ENCODE data around the gene ZNF430. TPM values are rescaled to one million over a fixed set of nuclear protein-coding genes. Genes with fewer than 3 reads are reported as not detected.
"Not testable (repeated sequence)": the region's sequence is repeated elsewhere in the genome, so short reads cannot be mapped to it uniquely, and the experiment has no call there.

Gene ZNF430
- 1 to 10 TPM; 1.7 to 2.4 (median 1.9) TPM for polyA plus RNA-seq

DNA sequence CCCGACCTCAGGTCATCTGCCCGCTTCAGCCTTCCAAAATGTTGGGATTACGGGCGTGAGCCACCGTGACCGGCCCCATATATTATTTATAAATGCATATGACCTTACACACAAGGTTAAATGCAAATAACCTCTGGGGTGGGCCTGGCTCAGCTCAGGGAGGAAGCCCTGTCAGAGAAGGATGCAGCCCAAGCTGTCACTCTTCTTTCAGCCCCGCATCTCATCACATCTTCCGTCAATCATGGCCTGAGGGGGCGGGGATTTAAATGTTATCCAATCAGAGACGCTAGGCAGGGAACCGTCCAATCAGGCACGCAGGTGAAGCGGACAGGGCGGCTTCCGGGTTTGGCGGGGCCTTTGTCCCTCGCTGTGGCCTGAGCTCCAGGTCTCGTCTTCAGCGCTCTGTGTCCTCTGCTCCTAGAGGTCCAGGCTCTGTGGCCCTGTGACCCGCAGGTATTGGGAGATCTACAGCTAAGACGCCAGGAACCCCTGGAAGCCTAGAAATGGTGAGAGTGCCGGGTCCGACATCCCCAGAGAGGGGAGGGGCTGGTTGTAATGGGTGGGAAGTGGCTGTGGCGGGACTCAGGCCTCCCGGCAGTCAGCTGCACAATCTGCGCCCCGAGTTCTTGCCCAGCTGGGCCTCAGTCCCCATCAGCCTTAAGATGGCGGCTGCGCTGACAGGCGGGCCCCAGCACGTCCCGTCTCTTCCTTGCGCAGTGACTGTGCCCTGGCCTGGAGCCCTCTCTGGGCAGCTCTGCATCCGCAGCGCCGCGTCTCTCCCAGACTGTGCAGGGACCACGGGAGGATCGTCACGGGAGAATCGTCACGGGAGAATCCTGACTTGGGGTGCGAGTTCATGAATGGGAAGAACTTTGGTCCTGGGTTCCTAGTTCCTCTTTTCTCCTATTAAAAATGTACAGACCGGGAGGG is at the start of gene ZNF430:
TSS of gene ZNF430 (plus strand) at position 360 of the 930 bp plus-strand sequence. CDS start at position 504, 144 bp downstream.
- 3 to 5% (median 3%) methylated on average over 41 to 44 of the region's 44 CpGs for WGBS, 3 donors
- H3K27ac ChIP-seq (ENCODE audit: low read depth, low read length): peak within 1 kb of the TSS; percentile 23

DNA sequence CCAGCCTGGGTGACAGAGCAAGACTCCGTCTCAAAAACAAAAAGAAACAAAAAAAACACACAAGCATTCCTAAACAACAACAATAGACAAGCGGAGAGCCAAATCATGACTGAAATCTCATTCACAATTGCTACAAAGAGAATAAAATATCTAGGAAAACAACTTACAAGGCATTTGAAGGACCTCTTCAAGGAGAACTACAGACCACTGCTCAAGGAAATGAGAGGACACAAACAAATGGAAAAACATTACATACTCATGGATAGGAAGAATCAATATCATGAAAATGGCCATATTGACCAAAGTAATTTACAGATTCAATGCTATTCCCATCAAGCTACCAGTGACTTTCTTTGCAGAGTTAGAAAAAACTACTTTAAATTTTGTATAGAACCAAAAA is 27.7 kb upstream of the ZNF430 start:
- not testable (repeated sequence) for H3K27ac ChIP-seq (ENCODE audit: low read depth, low read length)
- WGBS, 3 donors: 89 to 92% (median 92%) methylated on average over 2 of the region's 2 CpGs

- 2 to 3% (median 2%) methylated on average over 29 of the region's 29 CpGs for WGBS, 3 donors
- no peak overlapping the region for H3K27ac ChIP-seq (ENCODE audit: low read depth, low read length)
Measured at GRCh38 chr19:20999731-21000352, 20.6 kb upstream of the ZNF430 start.

DNA sequence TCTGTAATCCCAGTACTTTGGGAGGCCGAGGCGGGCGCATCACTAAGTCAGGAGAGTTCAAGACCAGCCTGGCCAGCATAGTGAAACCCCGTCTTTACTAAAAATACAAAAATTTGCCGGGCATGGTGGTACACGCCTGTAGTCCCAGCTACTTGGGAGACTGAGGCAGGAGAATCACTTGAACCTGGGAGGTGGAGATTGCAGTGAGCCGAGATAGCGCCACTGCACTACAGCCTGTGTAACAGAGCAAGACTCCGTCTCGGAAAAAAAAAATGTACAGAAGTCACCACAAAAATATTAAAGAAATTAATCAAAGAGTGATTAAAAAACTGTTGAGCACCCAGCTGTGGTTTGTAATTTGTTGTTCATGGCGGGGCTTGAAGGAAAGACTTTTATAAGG is 781 bp downstream of the ZNF430 start:
- H3K27ac ChIP-seq (ENCODE audit: low read depth, low read length): not testable (repeated sequence)
- 8 to 16% (median 9%) methylated on average over 11 of the region's 11 CpGs for WGBS, 3 donors

DNA sequence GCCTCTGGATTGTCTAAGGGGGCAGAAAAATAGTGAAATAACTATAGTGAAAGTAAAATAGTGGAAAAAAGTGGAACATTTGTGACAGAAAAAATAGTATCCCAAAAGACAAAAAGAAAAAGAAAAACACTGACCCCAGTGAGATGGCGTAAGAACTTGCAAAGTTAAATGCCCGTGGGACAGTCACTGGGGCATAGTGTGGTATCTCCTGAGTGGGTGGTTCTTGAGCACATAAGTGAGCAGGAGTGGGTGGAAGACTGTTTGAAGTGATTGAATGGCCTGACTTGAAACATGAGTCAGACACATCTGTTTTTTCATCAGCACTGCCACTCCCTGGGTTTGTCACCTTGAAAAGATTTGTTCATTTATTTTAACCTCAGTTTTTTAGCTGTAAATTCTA is 2.5 kb downstream of the ZNF430 start:
- 71 to 86% (median 84%) methylated on average over 2 of the region's 2 CpGs for WGBS, 3 donors
- H3K27ac ChIP-seq (ENCODE audit: low read depth, low read length): no peak overlapping the region

DNA sequence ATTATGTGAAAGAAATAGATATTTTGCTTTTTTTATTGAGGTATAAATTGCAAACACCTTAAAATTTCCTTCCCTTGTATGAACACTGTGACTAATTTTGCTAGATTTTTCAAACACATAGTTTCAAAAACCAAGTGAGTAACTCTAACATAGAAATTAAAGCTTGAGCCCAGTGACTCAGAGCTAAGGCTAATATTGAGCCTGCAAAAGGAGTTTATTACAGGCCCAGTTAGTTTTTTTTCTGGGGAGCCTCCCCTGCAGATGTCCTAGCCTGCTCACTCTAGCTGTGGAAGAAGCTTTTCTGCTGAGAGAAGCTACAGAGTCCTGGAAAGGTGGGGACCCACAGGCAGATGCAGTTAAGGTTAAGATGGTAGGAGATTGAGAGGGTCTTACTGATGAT is 3.4 kb downstream of the ZNF430 start:
- no peak overlapping the region for H3K27ac ChIP-seq (ENCODE audit: low read depth, low read length)

- no peak overlapping the region for H3K27ac ChIP-seq (ENCODE audit: low read depth, low read length)
Measured at GRCh38 chr19:21028969-21029268, 8.5 kb downstream of the ZNF430 start.

DNA sequence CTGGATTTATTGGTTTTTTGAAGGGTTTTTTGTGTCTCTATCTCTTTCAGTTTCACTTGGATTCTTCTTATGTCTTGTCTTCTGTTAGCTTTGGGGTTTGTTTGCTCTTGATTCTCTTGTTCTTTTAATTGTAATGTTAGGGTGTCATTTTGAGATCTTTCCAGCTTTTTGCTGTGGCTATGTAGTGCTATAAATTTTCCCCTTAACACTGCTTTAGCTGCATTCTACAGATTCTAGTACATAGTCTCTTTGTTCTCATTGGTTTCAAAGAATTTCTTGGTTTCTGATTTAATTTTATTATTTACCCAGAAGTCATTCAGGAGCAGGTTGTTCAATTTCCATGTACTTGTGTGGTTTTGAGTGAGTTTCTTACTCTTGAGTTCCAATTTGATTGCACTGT is 24.6 kb downstream of the ZNF430 start:
- no peak overlapping the region for H3K27ac ChIP-seq (ENCODE audit: low read depth, low read length)

- H3K27ac ChIP-seq (ENCODE audit: low read depth, low read length): no peak overlapping the region
- WGBS, 3 donors: 96 to 99% (median 97%) methylated on average over 3 of the region's 3 CpGs
Measured at GRCh38 chr19:21046489-21046888, 26.0 kb downstream of the ZNF430 start.

GRCh38 chr19:21047716-21048115 is 27.3 kb downstream of the ZNF430 start:
- WGBS, 3 donors: 95 to 96% (median 96%) methylated on average over 2 of the region's 2 CpGs

GRCh38 chr19:21052902-21053301 is 32.4 kb downstream of the ZNF430 start:
- 98 to 99% (median 98%) methylated on average over 5 of the region's 5 CpGs for WGBS, 3 donors
- no peak overlapping the region for H3K27ac ChIP-seq (ENCODE audit: low read depth, low read length)

More at GRCh38 chr19:21047716-21048115, 27.3 kb downstream of the ZNF430 start:
- H3K27ac ChIP-seq (ENCODE audit: low read depth, low read length): no peak overlapping the region

DNA sequence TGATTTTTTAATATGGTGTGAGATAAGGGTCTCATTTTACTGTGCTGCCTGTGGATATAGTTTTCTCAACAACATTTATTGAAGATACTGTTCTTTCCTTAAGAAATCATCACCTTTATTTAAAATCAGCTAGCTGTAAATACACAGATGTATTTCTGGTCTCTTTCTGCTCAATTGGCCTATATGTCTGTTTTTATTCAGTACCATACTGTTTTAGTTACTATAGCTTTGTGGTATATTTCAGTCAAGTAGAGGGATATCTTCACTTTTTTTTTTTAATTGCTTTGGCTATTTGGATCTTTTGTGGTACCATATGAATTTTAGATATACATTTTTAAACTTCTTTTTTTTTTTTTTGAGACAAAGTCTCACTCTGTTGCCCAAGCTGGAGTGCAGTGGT is 44.9 kb downstream of the ZNF430 start:
- H3K27ac ChIP-seq (ENCODE audit: low read depth, low read length): no peak overlapping the region

- H3K27ac ChIP-seq (ENCODE audit: low read depth, low read length): no peak within 1 kb of the TSS
- WGBS, 3 donors: 31 to 73% (median 38%) methylated on average over 37 to 38 of the region's 38 CpGs
Measured at GRCh38 chr19:21082011-21082975, 61.8 kb downstream of the ZNF430 start, which contains the start of gene ZNF714. Gene ZNF714, plus strand, starts transcription at chr19:21082203. Its CDS starts 16,066 bp downstream, at chr19:21098269.

DNA sequence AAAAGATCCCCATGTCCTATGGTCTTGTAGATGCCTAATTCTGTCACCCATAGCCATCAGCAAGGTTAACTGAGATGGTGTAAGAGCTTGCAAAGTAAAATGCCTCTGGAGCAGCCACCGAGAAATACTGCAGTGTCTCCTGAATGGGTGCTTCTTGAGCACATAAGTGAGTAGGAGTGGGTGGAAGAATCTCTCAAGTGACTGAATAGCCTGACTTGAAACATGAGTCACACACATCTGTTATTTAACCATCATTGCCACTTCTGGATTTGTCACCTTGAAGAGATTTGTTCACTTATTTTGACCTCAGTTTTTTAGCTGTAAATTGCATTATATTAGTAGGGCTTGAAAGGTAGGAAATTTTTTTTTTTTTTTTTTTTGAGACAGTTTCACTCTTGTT is 63.9 kb downstream of the ZNF430 start:
- 86 to 94% (median 89%) methylated on average over 1 of the region's 1 CpG for WGBS, 3 donors
- no peak overlapping the region for H3K27ac ChIP-seq (ENCODE audit: low read depth, low read length)

- H3K27ac ChIP-seq (ENCODE audit: low read depth, low read length): no peak overlapping the region
- 88 to 90% (median 89%) methylated on average over 3 of the region's 3 CpGs for WGBS, 3 donors
Measured at GRCh38 chr19:21087871-21088270, 67.4 kb downstream of the ZNF430 start.

DNA sequence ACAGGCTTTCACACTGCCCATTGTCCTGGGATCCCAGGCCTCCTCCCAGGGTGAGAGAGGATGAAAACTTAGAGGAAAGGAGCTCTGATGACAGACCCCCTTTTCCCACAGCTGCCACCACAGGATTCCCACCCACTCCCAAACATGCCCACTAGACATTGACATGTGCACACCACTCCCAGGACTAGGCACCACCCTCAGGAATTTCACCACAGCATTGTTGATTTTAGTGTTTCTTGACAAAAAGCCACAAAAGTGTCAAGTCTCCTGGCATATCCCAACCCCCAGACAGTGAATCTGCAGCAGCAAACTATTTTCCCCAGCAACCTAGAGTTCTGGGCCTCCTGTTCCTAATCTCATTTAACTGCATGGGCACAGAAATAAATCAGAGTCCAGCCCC is 71.7 kb downstream of the ZNF430 start:
- no peak overlapping the region for H3K27ac ChIP-seq (ENCODE audit: low read depth, low read length)

DNA sequence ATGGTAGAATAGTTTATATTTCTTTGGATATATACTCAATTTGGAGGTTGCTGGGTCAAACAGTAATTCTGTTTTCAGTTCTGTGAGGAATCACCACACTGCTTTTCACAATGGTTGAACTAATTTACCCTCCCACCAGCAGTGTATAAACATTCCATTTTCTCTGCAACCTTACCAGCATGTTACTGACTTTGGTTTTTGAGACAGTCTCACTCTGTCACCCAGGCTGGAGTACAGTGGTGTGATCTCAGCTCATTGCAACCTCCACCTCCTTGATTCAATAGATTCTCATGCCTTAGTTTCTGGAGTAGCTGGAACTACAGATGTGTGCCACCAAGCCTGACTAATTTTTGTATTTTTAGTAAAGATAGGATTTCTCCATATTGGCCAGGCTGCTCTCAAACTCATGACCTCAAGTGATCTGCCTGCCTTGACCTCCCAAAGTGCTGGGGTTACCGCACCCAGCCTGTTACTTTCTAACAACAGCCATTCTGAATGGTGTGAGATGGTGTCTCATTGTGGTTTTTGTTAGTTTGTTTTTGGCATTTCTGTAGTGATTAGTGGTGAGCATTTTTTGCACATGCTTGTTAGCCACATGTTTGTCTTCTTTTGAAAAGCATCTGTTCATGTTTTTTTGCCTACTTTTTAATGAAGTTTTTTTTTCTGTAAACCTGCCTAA is 74.0 kb downstream of the ZNF430 start:
- no peak overlapping the region for H3K27ac ChIP-seq (ENCODE audit: low read depth, low read length)
- WGBS, 3 donors: 95 to 100% (median 96%) methylated on average over 1 of the region's 1 CpG

GRCh38 chr19:21098291-21098690 is 77.8 kb downstream of the ZNF430 start:
- H3K27ac ChIP-seq (ENCODE audit: low read depth, low read length): no peak overlapping the region
- 71 to 89% (median 79%) methylated on average over 2 of the region's 2 CpGs for WGBS, 3 donors
